Measurements from ENCODE around the gene KRT77.

GRCh38 chr12:52695039-52695438 is 8.3 kb downstream of the KRT77 start:
- TF ChIP-seq CTCF (IDR thresholded peaks at IDR 0.05) (no peak), POLR2A (IDR thresholded peaks at IDR 0.05) (no peak), POLR2AphosphoS5 (IDR thresholded peaks at IDR 0.05; ENCODE audit: insufficient read depth in 1 of 2, low read depth in 1 of 2) (no peak)

All from vagina (tissue), 2 donors.